GOT3 (cell line): ENCODE results near the gene HINT2.

Experiments used
- DNase-seq: peaks from one replicate; lab custom pipeline; 2025; ENCODE audit warnings: mixed read lengths; lab: John Stamatoyannopoulos, UW

The HINT2 gene

GRCh38 chr9:35814841-35815543, at the start of gene HINT2:
Gene HINT2, minus strand, starts transcription at chr9:35815042. Its CDS starts 63 bp downstream, at chr9:35814979.
- peak; percentile 69 for DNase-seq

- DNase-seq, result no peak
Observed at GRCh38 chr9:35863583-35863982, 48.7 kb upstream of the HINT2 start.

- no peak for DNase-seq
Observed at GRCh38 chr9:35862328-35862727, 47.5 kb upstream of the HINT2 start.

- DNase-seq, result no peak
Observed at GRCh38 chr9:35861161-35861897, 46.5 kb upstream of the HINT2 start.

GRCh38 chr9:35859990-35860339, 45.1 kb upstream of the HINT2 start:
- no peak for DNase-seq

- no peak for DNase-seq
Observed at GRCh38 chr9:35859310-35859989, 44.6 kb upstream of the HINT2 start.

GRCh38 chr9:35858458-35858857, 43.6 kb upstream of the HINT2 start:
- DNase-seq, result no peak

- no peak for DNase-seq
Observed at GRCh38 chr9:35856882-35857281, 42.0 kb upstream of the HINT2 start.

- no peak for DNase-seq
Observed at GRCh38 chr9:35856206-35856605, 41.4 kb upstream of the HINT2 start.

GRCh38 chr9:35854091-35854762, 39.4 kb upstream of the HINT2 start:
- DNase-seq, result no peak

- DNase-seq, result no peak
Observed at GRCh38 chr9:35852876-35853865, 38.3 kb upstream of the HINT2 start.

- DNase-seq, result no peak
Observed at GRCh38 chr9:35852267-35852815, 37.5 kb upstream of the HINT2 start.

- DNase-seq, result no peak
Observed at GRCh38 chr9:35847792-35848572, 33.1 kb upstream of the HINT2 start.

- DNase-seq, result no peak
Observed at GRCh38 chr9:35845824-35846771, 31.3 kb upstream of the HINT2 start.

GRCh38 chr9:35844628-35845270, 29.9 kb upstream of the HINT2 start:
- DNase-seq, result no peak

GRCh38 chr9:35842795-35843194, 28.0 kb upstream of the HINT2 start:
- DNase-seq, result no peak

GRCh38 chr9:35842020-35842745, 27.3 kb upstream of the HINT2 start:
- no peak for DNase-seq

GRCh38 chr9:35841645-35841900, 26.7 kb upstream of the HINT2 start:
- DNase-seq, result no peak
